NCI-H446 (cell line): Measurements from ENCODE around the gene TBC1D17.

Experiments
- DNase-seq, 2 experiments: peaks; one replicate each; lab custom pipeline; 2025; lab: John Stamatoyannopoulos, UW

The TBC1D17 gene

DNA sequence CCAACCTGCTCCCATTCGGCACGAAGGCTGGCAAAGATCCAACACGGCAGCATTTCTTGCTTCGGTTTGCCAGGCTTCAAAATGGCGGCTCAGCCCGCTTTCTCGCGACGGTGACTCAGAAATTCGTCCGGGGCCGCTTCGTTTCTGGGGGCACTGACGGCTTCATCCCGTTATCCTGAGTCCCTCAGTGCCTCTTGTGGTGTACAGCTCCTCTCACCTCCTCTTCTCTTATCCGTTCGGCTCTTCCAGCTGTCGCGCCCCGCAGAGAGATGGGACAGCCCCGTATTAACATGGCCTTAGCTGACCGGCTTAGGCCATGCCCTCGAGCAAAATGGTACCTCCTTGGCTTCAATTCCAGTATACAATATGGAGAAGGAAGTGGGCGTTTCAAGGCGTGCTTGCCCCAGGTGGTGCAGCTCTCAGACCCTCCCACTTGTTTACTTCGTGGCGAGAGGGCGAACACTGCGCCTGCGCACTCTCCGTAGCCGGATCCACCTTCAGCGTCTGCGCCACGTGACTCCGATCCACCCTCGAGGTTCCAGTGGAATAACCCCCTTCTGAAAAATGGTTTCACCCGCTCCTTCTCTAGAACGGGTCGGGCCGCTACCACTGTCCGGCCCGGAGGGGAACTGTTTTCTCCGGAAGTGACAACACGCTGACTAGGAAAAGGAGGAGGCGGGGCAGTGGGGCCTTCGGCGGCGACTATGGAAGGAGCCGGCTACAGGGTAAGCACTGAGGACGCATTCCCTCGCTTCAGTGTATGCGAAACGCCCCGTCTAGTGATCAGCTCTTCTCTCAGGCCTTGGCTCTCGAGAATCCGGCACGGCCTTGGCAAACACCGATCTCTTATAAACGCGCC, at the start of gene TBC1D17, which contains the start of gene AKT1S1:
Gene TBC1D17, plus strand, starts transcription at position 683 of the 859 bp plus-strand sequence. Its CDS starts 22 bp downstream, at position 705.
Gene AKT1S1, minus strand, starts transcription at position 336 of the 859 bp plus-strand sequence. CDS start 4,060 bp downstream, outside the sequence.
- peak; percentile 99 to 100 for DNase-seq

DNA sequence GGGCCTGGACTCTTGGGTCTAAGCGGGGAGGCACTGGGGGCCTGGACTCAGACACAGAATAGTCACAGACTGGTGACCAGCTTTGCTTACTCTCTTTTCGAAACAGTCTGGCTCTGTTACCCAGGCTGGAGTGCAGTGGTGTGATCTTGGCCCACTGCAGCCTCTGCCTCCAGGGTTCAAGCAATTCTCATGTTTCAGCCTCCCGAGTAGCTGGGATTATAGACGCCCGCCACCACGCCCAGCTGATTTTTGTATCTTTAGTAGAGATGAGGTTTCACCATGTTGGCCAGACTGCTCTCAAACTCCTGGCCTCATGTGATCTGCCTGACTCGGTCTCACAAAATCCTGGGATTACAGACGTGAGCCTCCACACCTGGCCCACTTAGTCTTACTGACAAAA, 48.3 kb upstream of the TBC1D17 start:
- DNase-seq: no peak

DNA sequence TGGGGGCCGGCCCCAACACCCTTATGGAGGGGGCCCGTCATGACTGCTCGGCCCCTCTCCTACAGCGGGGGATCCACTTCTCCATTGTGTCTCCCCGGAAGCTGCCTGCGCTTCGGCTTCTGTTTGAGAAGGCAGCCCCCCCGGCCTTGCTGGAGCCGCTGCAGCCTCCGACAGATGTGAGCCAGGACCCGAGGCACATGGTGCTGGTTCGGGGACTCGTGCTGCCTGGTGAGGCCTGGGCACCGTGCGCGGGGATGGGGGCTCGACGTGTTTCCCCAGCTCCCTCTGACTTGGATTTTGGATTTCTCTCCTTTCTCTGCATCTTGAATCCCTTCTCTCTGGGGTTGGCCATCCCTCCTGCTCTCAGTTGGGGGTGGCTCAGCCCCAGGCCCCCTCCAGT, 47.8 kb upstream of the TBC1D17 start:
- DNase-seq: no peak

DNA sequence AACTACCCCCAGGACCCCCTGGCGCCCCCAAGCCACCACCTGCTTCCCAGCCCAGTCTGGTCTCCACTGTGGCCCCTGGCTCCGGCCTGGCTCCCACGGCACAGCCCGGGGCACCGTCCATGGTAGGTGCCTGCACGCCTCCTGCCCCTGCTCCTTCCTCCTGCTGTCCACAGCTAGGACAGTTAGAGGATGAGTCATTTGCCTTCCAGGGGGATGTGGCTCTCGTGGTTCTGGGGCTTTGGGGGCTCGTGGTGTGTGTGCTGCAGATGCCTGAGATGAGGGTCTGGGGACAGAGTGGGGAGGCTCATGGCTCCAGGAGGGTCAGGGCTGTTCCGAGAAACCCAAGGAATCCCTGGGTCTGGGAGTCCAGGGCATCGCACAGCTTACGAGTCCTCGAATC, 46.7 kb upstream of the TBC1D17 start:
- no peak for DNase-seq

DNA sequence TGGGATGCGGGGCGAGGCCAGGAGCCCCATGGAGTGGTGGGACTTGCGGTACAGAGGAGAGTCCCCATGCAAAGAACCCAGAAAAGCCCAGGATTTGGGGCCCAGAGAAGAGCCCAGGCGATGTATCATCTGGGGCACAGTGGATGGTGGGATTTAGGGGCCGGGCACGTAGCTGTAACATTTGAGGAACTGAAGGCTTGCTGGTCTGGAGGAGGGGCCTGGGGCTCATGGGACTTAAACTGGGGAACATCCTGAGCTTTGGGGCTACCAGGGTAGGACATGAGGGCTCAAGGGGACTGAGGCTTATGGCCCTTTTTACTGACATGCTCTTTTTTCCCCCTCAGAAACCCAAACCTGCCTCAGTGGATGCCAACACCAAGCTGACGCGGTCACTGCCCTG, 45.9 kb upstream of the TBC1D17 start:
- DNase-seq: no peak

DNA sequence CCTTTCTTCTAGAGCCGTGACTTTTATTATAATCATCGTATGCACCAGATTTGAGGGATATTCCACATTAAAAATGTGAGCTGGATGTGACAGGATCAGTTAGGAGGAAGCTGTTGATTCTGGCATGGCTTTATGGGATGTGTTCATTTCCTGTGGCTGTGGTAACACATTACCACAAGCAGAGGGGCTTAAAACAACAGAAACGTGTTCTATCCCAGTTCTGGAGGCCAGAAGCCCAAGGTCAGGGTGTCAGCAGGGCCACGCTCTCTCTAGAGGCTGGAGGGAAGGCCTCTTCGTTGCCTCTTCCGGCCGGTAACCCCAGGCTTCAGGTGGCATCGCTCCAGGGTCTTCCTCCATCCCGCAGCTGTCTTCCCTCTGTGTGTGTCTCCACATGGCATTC, 44.9 kb upstream of the TBC1D17 start:
- no peak for DNase-seq

DNA sequence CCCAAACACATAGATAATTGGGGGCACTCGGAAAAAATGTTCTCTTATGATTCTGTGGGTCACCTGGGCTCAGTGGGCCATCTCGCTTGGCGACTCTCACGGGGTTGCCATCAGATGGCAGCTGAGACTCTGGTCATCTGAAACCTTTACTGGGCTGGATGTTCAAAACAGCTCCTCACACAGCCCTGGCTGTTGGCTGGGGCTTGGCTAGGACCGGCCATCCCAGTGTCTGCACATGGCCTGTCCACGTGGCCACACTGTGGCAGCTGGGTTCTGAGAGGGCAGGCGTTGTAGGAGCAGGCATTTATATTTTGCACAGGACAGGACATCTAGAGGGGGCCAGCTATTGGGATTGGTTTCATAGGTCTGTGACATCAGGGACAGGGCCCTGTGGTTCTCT, 43.9 kb upstream of the TBC1D17 start:
- DNase-seq: no peak

DNA sequence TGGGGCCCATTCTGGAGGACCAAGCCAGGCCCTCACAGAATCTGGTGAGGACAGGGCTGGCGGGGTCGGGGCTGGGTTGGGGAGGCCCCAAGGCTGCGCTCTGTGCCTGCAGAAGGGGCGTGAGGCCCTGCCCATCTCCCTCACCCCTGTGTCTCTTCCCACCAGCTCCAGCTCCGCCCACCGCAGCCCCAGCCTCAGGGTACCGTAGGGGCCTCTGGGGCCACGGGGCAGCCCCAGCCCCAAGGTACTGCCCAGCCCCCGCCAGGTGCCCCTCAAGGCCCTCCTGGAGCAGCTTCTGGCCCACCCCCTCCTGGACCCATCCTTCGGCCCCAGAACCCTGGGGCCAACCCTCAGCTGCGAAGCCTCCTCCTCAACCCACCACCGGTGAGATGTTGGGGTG, 41.9 kb upstream of the TBC1D17 start:
- no peak for DNase-seq

DNA sequence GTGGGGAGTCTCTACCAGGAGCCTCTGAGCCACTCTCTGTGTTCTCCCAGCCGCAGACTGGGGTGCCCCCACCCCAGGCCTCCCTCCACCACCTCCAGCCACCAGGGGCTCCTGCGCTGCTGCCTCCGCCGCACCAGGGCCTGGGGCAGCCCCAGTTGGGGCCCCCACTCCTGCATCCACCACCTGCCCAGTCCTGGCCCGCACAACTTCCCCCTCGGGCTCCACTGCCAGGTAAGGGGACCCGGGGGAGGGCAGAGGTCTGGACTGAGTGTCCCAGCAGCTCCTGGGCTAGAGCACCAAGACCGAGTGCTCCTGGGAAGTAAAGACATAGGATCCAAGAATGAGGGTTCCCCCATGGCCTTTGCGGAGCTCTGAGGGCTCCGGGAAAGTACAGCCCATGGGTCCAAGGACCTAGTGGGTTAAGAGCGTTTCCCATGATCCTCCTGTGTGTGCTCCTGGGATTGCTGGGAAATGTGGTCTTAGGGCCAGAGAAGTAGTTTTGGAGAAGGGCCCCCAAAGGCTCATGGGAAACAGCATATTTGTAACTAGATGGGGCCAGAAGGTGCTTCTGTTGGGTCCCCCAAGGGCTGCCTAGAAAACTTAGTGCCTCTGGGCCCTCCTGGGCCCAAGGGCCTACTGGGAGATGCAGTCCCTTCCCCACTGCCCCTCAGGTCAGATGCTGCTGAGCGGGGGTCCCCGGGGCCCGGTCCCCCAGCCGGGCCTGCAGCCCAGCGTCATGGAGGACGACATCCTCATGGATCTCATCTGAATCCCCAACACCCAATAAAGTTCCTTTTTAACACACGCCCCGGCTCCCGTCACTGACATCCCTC, 41.1 kb upstream of the TBC1D17 start:
- DNase-seq: no peak

DNA sequence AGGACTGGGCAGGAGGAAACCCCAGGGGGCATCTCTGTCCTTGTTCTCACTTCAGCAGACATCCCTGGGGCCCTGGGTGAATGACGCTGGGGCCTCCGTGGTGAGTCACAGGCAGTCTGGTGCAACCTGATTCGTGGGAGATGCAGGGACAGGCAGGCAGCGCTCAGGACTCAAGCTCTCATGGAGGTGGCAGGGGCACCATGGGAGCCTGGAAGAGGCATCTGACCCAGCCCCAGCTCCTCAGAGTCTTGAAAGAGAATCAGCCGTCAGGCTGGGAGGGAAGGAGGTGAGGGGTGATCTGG, 40.5 kb upstream of the TBC1D17 start:
- no peak for DNase-seq

DNA sequence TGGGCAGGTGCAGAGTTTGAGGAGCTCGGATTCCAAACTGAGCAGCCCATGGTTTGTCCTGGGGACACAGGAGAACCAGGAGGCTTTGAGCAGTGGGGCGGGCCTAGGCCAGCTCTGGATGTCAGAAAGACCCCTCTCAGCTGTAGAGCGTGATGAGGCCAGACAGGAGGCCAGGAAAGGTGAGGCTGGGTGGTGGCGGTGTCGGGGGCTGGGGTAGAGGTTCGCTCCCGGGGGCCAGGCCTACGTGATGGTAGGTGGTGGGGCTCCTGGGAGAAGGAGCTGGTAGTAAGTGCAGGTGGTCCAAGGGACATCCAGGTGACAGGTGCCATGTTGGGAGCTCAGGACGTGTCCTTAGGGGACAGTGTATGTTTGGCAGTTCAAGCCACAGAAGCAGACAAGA, 40.1 kb upstream of the TBC1D17 start:
- DNase-seq: no peak

DNA sequence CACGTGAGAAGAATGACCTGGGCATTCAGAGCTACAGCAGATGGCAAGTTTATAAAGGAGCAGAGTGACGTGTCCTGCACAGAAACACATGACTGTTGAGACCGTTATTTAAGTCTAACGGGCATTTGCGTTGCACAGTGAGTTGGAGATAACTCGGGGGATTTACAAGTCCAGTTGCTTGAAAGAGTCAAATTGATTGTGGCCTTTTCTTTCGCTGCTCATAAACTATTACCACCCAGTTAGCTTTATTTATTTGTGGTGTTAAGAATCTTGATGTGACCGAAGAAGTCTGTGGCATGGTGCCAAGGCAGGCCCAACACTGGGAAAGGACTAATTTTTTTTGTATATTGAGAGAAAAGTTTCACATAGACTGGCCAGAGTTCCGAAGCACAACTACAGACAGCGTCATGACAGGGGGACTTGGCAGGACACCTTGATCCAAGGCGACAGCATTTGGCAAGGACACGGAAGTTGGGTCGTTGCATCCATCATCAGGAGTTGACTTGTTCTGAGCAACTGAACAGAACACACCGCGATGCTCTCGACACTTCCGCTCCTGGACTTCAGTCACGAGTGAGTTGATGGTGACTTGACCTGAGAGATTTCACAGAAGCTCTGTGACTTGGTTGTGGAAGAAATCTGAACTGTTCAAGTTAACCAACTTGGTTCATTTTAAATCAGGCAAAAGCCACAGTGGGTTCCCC, 38.5 kb upstream of the TBC1D17 start:
- no peak for DNase-seq

DNA sequence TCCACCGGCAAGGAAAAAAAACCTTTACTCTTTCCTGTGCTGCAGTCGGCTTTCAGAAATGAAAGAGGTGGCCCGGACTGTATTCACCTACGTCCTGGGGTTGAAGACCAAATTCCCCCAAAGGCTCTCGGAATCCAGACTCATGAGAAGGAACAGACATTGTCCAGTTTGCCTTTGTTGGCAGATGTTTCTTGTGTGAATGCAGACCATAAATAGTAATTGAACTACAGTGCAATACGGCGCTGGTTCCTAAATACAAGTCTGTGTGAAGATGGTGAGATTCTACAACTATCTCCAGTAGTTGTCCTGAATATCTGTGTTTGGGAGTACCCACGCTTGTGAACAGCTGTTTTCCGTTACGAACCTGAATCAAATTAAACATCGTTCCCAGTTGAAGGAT, 37.8 kb upstream of the TBC1D17 start:
- DNase-seq: no peak

DNA sequence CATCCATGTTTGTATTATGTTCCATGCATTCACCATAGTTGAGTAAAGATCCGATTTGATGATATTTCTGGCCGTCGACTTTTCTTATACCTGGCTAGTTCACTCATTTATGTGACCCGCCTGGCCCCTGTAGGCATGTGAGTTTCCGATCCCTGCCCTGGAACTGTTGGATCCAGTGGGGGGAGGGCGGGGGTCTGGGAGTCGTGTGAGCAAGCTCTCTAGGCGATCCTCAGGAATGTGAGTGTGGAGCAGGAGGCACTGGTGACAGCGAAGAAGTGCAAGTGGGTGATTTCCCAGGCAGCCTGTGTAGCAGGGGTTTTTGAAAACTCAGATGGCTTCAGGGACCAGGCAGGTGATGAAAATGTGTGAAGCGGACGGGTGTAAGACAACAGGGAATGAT, 37.2 kb upstream of the TBC1D17 start:
- no peak for DNase-seq

DNA sequence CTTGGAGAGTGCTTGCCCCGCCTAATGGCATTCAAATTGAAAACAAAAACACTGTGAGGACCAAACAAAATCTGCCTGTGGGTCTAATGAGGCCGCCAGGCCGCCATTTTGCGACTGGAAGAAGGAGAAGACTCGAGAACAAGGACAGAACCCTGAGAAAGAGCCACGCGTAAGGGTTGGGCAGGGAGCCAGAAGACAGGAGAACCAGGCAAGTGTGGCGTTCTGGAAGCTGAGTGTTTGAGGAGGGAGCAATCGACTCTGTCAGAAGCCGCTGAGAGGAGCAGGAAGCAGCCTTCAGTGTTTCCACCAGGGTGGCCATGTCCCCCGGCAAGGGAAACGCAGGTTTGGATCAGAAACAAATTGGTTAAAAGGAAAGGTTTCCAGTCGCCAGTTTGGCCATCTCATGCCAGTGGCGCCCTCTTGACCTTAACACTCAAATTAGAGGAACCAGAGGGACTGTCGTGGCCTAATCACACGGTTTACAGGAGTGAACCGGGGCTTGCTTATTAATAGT, 36.7 kb upstream of the TBC1D17 start:
- DNase-seq: no peak

DNA sequence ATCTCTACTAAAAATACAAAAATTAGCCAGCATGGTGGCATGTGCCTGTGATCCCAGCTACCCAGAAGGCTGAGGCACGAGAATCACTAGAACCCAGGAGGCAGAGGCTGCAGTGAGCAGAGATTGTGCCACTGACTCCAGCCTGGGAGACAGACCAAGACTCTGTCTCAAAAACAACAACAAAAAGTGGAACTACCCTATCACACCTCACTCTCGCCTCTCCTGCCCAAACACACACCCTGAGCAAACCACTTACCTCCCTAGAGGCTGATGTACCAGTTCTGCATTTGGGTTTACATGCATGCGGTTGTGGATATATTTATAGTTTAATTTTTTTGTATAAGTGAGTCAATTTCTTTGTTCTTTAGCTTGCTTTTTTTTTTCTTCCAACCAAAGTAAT, 34.2 kb upstream of the TBC1D17 start:
- DNase-seq: no peak

DNA sequence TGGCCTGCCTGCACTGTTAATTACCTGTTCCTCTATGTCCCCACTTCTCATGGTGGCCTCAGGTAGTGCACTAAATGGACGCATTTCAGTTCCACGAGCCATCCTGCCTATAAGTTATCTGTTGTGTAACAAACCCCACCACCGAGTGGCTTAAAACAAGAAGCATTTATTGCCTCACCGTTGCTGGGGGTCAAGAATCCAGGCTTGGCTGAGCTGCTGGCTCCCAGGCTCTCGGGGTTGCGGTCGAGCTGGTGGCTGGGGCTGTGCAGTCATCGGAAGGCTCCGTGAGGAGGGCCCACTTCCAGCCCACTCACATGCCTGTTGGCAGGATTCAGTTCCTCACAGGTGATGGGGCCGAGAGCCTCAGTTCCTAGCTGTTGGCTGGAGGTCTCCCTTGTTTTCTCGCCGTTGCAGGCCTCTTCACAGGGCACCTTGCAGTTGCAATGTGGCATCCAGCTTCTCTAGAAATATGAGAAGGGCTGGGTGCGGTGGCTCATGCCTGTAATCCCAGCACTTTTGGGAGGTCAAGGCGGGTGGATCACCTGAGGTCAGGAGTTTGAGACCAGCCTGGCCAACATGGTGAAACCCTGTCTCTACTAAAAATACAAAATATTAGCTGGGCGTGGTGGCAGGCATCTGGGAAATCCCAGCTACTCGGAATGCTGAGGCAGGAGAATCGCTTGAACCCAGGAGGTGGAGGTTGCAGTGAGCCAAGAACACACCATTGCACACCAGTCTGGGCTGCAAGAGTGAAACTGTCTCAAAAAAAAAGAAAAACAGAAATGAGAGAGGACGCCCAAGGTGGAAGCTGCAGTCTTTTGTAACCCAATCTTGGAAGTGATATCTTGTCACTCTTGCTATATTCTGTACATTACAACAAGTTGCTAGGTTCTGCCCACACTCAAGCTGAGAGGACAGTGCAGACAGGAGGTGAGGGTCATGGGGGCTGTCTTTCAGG, 33.1 kb upstream of the TBC1D17 start:
- DNase-seq: no peak

DNA sequence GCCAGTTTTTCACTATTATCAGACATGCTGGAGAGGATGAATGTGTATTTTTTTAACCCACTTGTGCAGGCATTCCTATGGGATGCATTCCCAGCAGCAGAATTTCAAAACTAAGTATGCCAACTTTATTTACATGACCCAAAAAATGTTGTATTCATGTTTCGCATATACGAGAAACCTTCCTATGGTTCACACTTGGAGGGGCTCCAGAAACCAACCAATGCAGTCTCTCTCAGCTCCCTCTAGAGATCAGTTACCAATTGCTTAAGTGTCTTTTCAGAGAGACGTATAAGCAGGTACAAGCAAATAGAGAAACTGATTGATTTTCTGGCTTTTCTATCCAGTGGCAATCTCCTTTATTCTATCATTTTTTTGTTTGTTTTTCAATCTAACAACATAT, 32.1 kb upstream of the TBC1D17 start:
- DNase-seq: no peak

DNA sequence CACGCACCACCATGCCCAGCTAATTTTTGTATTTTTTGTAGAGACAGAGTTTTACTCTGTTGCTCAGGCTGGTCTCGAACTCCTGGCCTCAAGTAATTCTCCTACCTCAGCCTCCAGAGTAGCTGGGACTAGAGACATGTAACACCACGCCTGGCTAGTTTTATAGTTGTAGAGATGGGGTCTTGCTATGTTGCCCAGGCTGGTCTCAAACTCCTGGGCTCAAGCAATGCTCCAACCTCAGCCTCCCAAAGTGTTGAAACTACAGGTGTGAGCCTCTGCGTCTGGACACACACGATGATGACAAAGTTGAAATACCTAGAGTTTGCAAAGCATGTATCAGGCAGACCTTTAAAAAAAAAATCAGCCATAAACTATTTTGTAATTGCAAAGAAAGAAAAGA, 31.1 kb upstream of the TBC1D17 start:
- no peak for DNase-seq

DNA sequence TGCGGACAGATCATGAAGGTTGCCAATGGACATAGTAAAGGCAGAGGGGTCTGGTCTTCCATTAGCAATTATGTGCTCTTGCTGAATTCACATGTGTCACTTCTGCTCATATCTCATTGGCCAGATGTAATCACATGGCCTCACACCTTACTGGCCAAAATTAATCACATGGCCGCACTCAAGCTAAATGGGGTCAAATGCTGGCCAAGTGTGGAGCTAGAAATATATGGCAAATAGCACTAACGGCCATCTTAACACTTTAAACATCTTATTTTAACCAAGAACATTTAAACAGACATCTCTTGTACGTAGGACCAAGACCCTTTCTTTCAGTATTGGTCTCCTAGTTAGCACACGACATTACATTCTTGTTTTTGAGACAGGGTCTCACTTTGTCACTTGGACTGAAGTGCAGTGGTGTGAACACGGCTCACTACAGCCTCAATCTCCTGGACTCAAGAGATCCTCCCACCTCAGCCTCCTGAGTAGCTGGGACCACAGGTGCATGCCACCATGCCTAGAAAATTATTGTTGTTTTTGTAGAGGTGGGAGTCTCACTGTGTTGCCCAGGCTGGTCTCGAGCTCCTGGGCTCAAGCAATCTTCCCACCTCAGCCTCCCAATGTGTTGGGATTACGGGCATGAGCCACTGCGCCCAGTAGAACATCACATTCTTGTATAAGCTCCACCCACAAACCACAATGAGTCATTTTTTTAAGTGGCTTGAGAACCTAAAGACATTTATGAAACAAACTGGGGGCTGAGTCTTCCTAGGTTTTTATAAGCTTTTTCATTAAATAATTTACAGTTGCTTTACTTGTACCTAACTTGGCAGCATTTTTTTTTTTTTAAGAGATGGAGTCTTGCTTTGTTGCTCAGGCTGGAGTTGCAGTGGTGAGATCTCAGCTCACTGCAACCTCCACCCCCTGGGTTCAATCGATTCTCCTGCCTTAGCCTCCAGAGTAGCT, 29.5 kb upstream of the TBC1D17 start:
- DNase-seq: no peak
